ENCODE data around the gene RNASET2. TPM values are rescaled to one million over a fixed set of nuclear protein-coding genes. Genes with fewer than 3 reads are reported as not detected.

Gene RNASET2
- 13.8 and 28.6 TPM in 2 replicates for total RNA-seq

GRCh38 chr6:166956444-166957086 lies at the start of gene RNASET2:
Gene RNASET2 (minus strand): TSS chr6:166956550. CDS start chr6:166956182, 368 bp downstream.

GRCh38 chr6:166999145-166999883 lies 43.0 kb upstream of the RNASET2 start, which contains the start of gene CEP43:
Gene CEP43 (plus strand): TSS chr6:166999397. CDS start chr6:166999413, 16 bp downstream.

Other genes starting within 250 kb of the RNASET2 start
- gene CEP43, start 42.8 kb upstream of the RNASET2 start, total RNA-seq: 12.3 and 21.4 TPM in 2 replicates
- not detected in 2 replicates for gene CCR6, start 166.5 kb upstream of the RNASET2 start, total RNA-seq
- not detected in 2 replicates for gene GPR31, start 201.4 kb upstream of the RNASET2 start, total RNA-seq